GM21360 (cell line): Measurements from ENCODE around the gene ACADL.
A peak's percentile ranks its signal among the peaks of the same experiment; 100 is the strongest.

Experiments
- ATAC-seq: cut with Tn5 transposase; IDR thresholded peaks from one replicate; pipeline ENCODE4 v1.9.1; 2021; ENCODE audit warnings: mild to moderate bottlenecking, moderate library complexity; ENCODE audit not compliant: unreplicated experiment

ACADL gene

GRCh38 chr2:210171309-210172218 lies 53.7 kb downstream of the ACADL start, which contains the start of gene KANSL1L:
KANSL1L (minus strand) TSS chr2:210171409; CDS start chr2:210154582, 16,827 bp downstream.
- peak; percentile 74 for ATAC-seq

DNA sequence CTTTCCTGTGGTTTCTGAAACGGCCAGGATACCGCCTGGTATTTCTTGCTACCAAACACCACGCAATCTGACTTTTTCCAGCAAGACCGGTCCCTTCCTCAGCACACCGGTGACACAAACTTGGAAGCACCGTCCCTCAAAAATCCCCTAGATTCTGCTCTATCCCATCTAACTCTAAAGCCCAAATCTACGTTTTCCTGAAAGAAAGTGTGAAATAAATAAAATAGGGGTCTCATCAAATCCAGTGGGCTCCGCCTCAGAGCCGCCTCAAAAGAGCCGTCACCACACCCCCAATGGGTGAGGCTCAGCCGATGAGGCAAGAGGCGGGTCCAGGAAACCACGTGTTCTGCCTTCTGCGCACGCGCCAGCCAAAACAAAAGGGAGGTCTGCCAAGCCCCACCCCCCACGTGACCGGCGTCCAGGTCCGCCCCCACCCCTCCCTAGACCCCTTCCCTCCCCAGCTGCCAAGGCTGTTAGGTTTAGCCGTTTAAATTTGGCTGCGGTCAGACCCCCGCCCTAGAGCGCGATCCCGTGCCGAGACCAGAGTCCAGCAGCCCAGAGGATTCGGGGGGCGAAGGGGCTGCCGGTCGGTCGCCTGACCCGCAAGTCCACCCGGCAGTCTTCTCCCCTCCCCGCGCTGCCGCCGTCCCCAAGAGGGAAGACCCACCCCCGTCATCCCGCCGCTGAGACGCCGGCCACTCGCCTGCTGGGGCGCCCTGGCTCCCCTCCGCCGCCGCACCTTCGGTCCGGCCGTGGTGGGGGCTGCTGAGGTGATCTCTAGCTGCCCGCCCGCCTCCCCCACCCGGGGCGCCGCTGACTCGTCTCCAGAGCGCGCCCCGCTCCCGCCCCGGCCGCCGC lies 54.6 kb downstream of the ACADL start:
- peak; percentile 64 for ATAC-seq

- ATAC-seq, result no peak
Observed at GRCh38 chr2:210170196-210170445, 55.1 kb downstream of the ACADL start.

- ATAC-seq, result peak; percentile 36
Observed at GRCh38 chr2:210169516-210170195, 55.6 kb downstream of the ACADL start.

- ATAC-seq, result no peak
Observed at GRCh38 chr2:210167227-210167626, 58.0 kb downstream of the ACADL start.

GRCh38 chr2:210162466-210163124 lies 62.7 kb downstream of the ACADL start:
- peak; percentile 49 for ATAC-seq

GRCh38 chr2:210159059-210159458 lies 66.2 kb downstream of the ACADL start:
- ATAC-seq, result no peak

GRCh38 chr2:210158236-210158635 lies 67.0 kb downstream of the ACADL start:
- no peak for ATAC-seq

- no peak for ATAC-seq
Observed at GRCh38 chr2:210157526-210157925, 67.7 kb downstream of the ACADL start.

DNA sequence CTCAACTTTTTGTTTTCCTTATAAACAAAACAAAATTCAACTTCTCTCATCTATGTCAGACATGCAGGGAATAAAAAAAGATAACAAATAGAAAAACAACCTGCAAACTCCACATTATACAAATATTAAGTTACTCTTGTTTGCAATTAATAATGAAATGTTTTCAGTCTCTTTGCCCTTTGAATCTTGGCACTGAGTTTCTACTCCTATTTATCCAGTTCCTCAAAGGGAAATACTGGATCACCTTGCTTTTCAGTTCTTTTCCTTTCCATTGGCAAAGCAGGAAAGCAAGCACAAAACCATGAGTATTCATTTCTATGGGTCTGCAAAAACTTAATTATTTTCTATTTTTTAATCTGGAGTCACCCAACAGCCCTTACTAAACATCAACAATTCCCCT lies 77.6 kb downstream of the ACADL start:
- no peak for ATAC-seq
